ENCODE results near the gene ATL2. TPM values are rescaled to one million over a fixed set of nuclear protein-coding genes. Genes with fewer than 3 reads are reported as not detected.

ATL2 gene
- total and polyA plus RNA-seq, 12 donors, result 19.8 to 313 (median 71.9) TPM

DNA sequence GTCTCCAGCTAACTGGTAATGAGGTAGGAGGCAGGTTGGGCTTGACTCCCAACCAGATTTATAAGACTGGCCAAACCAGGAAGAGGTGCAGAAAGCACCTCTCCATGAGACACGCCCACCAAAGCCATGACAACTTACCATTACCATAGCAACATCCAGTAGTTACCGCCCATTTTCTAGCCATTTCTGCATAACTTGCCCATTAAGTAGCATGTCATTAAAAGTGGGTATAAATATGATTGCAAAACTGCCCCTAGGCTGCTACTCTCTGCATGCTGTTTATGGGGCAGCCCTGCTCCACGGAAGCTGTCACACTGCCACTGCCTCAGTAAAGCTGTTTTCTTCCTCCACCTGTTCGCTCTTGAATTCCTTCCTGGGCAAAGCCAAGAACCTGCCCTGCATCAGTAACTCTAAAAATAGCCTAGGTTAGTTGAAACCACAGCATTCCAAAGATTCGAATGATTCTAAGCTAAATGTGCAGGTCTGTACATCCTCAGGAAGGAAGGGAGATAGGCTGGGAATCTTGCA lies 131.9 kb downstream of the ATL2 start:
- WGBS, 4 donors, result 78 to 88% (median 82%) methylated on average over 5 of the region's 5 CpGs
- H3K27ac ChIP-seq, result no peak overlapping the region
- no peak for TF ChIP-seq CTCF (IDR thresholded peaks at IDR 0.05)
- no peak for TF ChIP-seq POLR2A (IDR thresholded peaks at IDR 0.05)

DNA sequence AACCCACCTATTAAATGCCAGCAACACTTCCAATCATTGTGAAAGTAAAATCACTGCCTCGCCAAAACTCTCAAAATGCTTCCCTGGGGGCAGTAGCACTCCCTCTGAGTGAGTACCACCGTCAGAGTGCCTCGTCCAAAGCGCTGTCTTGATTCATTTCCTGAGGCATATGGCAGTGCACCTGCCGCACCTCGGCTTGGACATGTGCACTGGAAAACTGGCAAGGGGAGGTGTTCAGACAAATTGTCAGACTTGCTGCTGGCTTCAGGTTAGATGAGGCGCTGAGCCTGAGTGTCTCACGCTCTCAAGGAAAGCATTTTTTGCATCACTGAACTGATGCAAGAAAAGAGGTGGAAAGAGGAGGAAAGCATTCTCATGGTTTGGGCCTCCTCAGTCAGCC lies 132.8 kb downstream of the ATL2 start:
- H3K36me3 ChIP-seq (replicated peaks in 1 of 2), result no peaks in the 10 kb centered on the region
- no peaks in the 10 kb centered on the region for H3K4me1 ChIP-seq (replicated peaks in 1 of 2)
- no peak overlapping the region for H3K4me3 ChIP-seq
- WGBS, 4 donors, result 82 to 96% (median 90%) methylated on average over 8 of the region's 8 CpGs
- H3K27me3 ChIP-seq, result no peaks in the 10 kb centered on the region
- TF ChIP-seq POLR2A (IDR thresholded peaks at IDR 0.05) (no peak), CTCF (IDR thresholded peaks at IDR 0.05) (no peak)
- H3K9me3 ChIP-seq (replicated peaks in 1 of 3), result no peaks in the 10 kb centered on the region
- no peak overlapping the region for H3K27ac ChIP-seq
- intact Hi-C loops (cut with DNase I), result no loop called here
- DNase-seq, result no peak

More for the DNA sequence above, 131.9 kb downstream of the ATL2 start:
- H3K9me3 ChIP-seq (replicated peaks in 1 of 3), result no peaks in the 10 kb centered on the region
- intact Hi-C loops (cut with DNase I), result no loop called here
- no peaks in the 10 kb centered on the region for H3K4me1 ChIP-seq (replicated peaks in 1 of 2)
- DNase-seq, result no peak
- H3K27me3 ChIP-seq, result no peaks in the 10 kb centered on the region
- no peaks in the 10 kb centered on the region for H3K36me3 ChIP-seq (replicated peaks in 1 of 2)
- H3K4me3 ChIP-seq, result no peak overlapping the region

Other genes with a start within 250 kb of the ATL2 start
- gene HNRNPLL, start 225.7 kb upstream of the ATL2 start, total RNA-seq, result 10 to 100 TPM; 24.5 to 75.2 (median 61.4) TPM
- gene HNRNPLL, start 225.7 kb upstream of the ATL2 start, polyA plus RNA-seq, result 10 to 100 TPM; 19.5 to 25.8 (median 20.5) TPM